ENCODE measurements around the gene NEAT1. TPM values are rescaled to one million over a fixed set of nuclear protein-coding genes. Genes with fewer than 3 reads are reported as not detected.

NEAT1 gene
- total RNA-seq, 2 donors from 2014 or later: 110 to 1,326 TPM

- TF ChIP-seq POLR2AphosphoS5 (IDR thresholded peaks at IDR 0.05) (peak; percentile 83), CTCF (IDR thresholded peaks at IDR 0.05) (peak in 1 of 4 experiments; percentile 12), POLR2A (IDR thresholded peaks at IDR 0.05) (peak; percentile 14)
- Histone ChIP-seq H3K27ac (peak overlapping the region; percentile 100), H3K27me3 (replicated peaks; ENCODE audit: insufficient read depth) (no peaks in the 10 kb centered on the region), H3K4me3 (peak overlapping the region; percentile 83 to 97), H3K9me3 (no peaks in the 10 kb centered on the region), H3K4me1 (replicated peaks) (peaks cover 6% of the 10 kb centered on the region), H3K36me3 (no peaks in the 10 kb centered on the region)
- no peak for DNase-seq (ENCODE audit: low spot score)
- 2% methylated on average over 9 of the region's 9 CpGs for WGBS
- intact Hi-C loops (cut with DNase I): no loop called here
Measured at GRCh38 chr11:65425105-65425970, 2.7 kb downstream of the NEAT1 start.

GRCh38 chr11:65425971-65426838 lies 3.6 kb downstream of the NEAT1 start:
- Histone ChIP-seq H3K4me1 (replicated peaks) (no peaks in the 10 kb centered on the region), H3K27me3 (replicated peaks; ENCODE audit: insufficient read depth) (no peaks in the 10 kb centered on the region), H3K27ac (peak overlapping the region; percentile 100), H3K4me3 (peak overlapping the region; percentile 83 to 97), H3K9me3 (no peaks in the 10 kb centered on the region), H3K36me3 (no peaks in the 10 kb centered on the region)
- intact Hi-C loops (cut with DNase I): no loop called here
- WGBS: 2% methylated on average over 9 of the region's 9 CpGs
- TF ChIP-seq POLR2A (IDR thresholded peaks at IDR 0.05) (no peak), POLR2AphosphoS5 (IDR thresholded peaks at IDR 0.05) (peak; percentile 86)
- no peak for DNase-seq (ENCODE audit: low spot score)

- H3K9me3 ChIP-seq: no peaks in the 10 kb centered on the region
- no peaks in the 10 kb centered on the region for H3K4me1 ChIP-seq (replicated peaks)
- H3K36me3 ChIP-seq: no peaks in the 10 kb centered on the region
- WGBS: 6% methylated on average over 10 of the region's 10 CpGs
- intact Hi-C loops (cut with DNase I): no loop called here
- H3K4me3 ChIP-seq: peak overlapping the region; percentile 83 to 97
- peak; percentile 76 for DNase-seq (ENCODE audit: low spot score)
- TF ChIP-seq POLR2AphosphoS5 (IDR thresholded peaks at IDR 0.05) (peak; percentile 43), POLR2A (IDR thresholded peaks at IDR 0.05) (peak; percentile 48), CTCF (IDR thresholded peaks at IDR 0.05) (no peak)
- H3K27ac ChIP-seq: peak overlapping the region; percentile 100
- no peaks in the 10 kb centered on the region for H3K27me3 ChIP-seq (replicated peaks; ENCODE audit: insufficient read depth)
Measured at GRCh38 chr11:65426839-65427690, 4.5 kb downstream of the NEAT1 start.

GRCh38 chr11:65427691-65428577 lies 5.3 kb downstream of the NEAT1 start:
- H3K4me3 ChIP-seq: peak overlapping the region; percentile 83 to 97
- H3K27me3 ChIP-seq (replicated peaks; ENCODE audit: insufficient read depth): no peaks in the 10 kb centered on the region
- TF ChIP-seq POLR2A (IDR thresholded peaks at IDR 0.05) (peak; percentile 50), POLR2AphosphoS5 (IDR thresholded peaks at IDR 0.05) (peak; percentile 74), CTCF (IDR thresholded peaks at IDR 0.05) (no peak)
- no peaks in the 10 kb centered on the region for H3K4me1 ChIP-seq (replicated peaks)
- no peaks in the 10 kb centered on the region for H3K36me3 ChIP-seq
- H3K9me3 ChIP-seq: no peaks in the 10 kb centered on the region
- DNase-seq (ENCODE audit: low spot score): peak; percentile 71
- intact Hi-C loops (cut with DNase I): no loop called here
- WGBS: 13% methylated on average over 11 of the region's 11 CpGs
- peak overlapping the region; percentile 100 for H3K27ac ChIP-seq
